Heart left ventricle (tissue), 13 donors: Measurements from ENCODE around the gene RBMS1.

Experiments used
- CTCF ChIP-seq, 12 donors: fragments of 200-600 bp; sonication (generic) in 4 of 12; IDR thresholded peaks; one replicate each; pipeline versions ENCODE4 v1.5.0 to v1.8.0; 2018 to 2022; ENCODE audit warnings: antibody characterized with exemption in 12 of 12, mild to moderate bottlenecking in 5 of 12
- POLR2A ChIP-seq, 2 donors: fragments of 450-650 bp; IDR thresholded peaks; one replicate each; pipeline ENCODE4 v1.6.1; 2017; ENCODE audit warnings: antibody characterized with exemption in 2 of 2, mild to moderate bottlenecking in 2 of 2, moderate library complexity in 2 of 2
- donor health status: ischemic (EF 13 %, LVEDD 7.1; RV severe dilation, severe dysfunction).
- donor health status: DM: no; HTN: yes; CAD: no.
- donor health status: DM: no; HTN: no; CAD: no.
- donor health status: ischemic (EF 25% LVEDD 6.9; RV normal size, moderate dysfunction).
- donor health status: ischemic (EF 25% LVEDD 5.7; RV mildly dilated, moderate dysfunction).
- donor health status: ischemic (EF 35%, LVEDD 5.7; RV mildly dilated, moderate dysfunction).
- donor health status: nonischemic (EF 11% LVEDD 7.7; RV severe dilation, severe dysfunction).
- donor health status: DM: yes; HTN: yes; CAD: no.
- donor health status: PGD.
- donor health status: ischemic (EF 29% LVEDD 5.4; RV normal size, mild dysfunction).
- donor health status: nonischemic (EF 23%, LVEDD 6.1; RV moderate dilation, normal function).

GRCh38 chr2:160328811-160329527, 164.6 kb downstream of the RBMS1 start:
- peak in 1 of 12 donors; percentile 8 for TF ChIP-seq CTCF (IDR thresholded peaks at IDR 0.05)
- TF ChIP-seq POLR2A (IDR thresholded peaks at IDR 0.05) = no peak
